ENCODE data around the gene RETREG2.

Gene RETREG2

DNA sequence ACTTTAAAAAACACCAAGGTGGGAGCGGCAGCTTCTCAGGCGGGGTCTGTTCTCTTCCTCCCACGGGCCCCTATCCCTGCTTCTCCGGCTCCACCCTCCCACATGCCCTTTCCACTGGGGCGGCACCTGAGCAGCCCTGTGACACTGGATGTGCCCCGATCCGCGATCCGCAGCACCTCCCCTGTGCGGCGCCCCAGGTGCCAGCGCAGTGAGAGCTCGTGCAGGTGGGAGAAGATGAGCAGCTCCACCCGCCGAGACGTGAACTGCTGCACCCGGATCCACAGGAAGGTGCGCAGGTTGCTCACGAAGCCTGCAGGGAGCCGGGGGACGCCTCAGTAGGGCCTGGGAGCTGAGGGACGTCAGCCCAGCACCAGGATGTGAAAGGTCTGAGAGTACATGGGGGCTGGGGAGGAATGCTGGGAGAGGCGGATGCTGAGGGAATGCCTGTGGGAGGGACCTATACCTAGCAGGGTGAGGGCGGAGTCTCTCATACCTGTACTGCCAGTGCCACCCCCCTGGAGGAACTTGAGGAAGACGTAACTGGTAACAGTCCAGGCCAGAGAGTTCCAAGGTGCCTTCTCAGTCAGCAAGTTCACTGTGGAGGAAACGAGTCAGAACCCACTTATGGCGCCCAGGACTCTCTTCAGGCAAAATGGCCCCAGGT, 37.9 kb downstream of the RETREG2 start:
- H3K9ac ChIP-seq (ENCODE audit: low read length) = no peak overlapping the region
- TF ChIP-seq, protein P1, sequence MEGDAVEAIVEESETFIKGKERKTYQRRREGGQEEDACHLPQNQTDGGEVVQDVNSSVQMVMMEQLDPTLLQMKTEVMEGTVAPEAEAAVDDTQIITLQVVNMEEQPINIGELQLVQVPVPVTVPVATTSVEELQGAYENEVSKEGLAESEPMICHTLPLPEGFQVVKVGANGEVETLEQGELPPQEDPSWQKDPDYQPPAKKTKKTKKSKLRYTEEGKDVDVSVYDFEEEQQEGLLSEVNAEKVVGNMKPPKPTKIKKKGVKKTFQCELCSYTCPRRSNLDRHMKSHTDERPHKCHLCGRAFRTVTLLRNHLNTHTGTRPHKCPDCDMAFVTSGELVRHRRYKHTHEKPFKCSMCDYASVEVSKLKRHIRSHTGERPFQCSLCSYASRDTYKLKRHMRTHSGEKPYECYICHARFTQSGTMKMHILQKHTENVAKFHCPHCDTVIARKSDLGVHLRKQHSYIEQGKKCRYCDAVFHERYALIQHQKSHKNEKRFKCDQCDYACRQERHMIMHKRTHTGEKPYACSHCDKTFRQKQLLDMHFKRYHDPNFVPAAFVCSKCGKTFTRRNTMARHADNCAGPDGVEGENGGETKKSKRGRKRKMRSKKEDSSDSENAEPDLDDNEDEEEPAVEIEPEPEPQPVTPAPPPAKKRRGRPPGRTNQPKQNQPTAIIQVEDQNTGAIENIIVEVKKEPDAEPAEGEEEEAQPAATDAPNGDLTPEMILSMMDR (IDR thresholded peaks at IDR 0.05; ENCODE audit: low read length) = no peak
- TF ChIP-seq EZH2 (optimal IDR thresholded peaks at IDR 0.05; ENCODE audit: low read depth, low read length) = no peak
- no peak for TF ChIP-seq EZH2phosphoT487 (IDR thresholded peaks at IDR 0.05; ENCODE audit: low read length)
- no peak overlapping the region for H3K4me2 ChIP-seq (ENCODE audit: low read depth, low read length)

DNA sequence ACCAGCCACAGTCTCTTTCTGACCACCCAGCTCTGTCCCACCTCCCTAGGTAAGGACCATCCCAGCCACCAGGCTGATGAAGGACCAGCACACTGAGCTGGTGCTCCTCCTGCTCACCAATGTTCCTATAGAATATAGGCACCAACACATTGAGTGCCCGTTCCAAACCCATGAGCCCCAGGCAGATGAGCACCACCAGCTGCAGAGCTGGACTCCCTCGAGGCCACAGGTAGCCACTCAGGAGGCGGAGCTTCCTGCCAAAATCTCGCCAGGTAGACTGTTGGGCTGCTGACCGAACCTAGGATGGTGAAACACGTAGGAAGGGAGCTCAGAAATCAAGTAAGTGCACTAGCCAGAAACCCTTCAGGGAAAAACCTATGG, 38.5 kb downstream of the RETREG2 start:
- Histone ChIP-seq H3K27ac (ENCODE audit: low read length) (no peak overlapping the region), H3K9me3 (replicated peaks; ENCODE audit: insufficient read depth, low read length) (no peaks in the 10 kb centered on the region), H3K4me1 (ENCODE audit: low read length) (peaks cover 13% of the 10 kb centered on the region), H3K4me2 (ENCODE audit: low read depth, low read length) (no peak overlapping the region), H3K79me2 (ENCODE audit: low read length) (peaks cover 6% of the 10 kb centered on the region; the same call in 1 of the 2 replicates), H3K9ac (ENCODE audit: low read length) (no peak overlapping the region), H4K20me1 (ENCODE audit: insufficient read depth, low read length) (no peaks in the 10 kb centered on the region), H3F3A (ENCODE audit: insufficient read depth, low read length) (peaks cover 17% of the 10 kb centered on the region; the same call in 1 of the 2 replicates), H2AFZ (ENCODE audit: low read length) (no peak overlapping the region), H3K36me3 (replicated peaks; ENCODE audit: insufficient read depth, low read length) (no peaks in the 10 kb centered on the region), H3K9me2 (replicated peaks; ENCODE audit: insufficient read depth, low read length) (no peaks in the 10 kb centered on the region), H3K27me3 (replicated peaks; ENCODE audit: insufficient read depth, low read length) (no peaks in the 10 kb centered on the region), H3K4me3 (ENCODE audit: low read length) (no peak overlapping the region)
- TF ChIP-seq EZH2 (optimal IDR thresholded peaks at IDR 0.05; ENCODE audit: low read depth, low read length) (no peak), EZH2phosphoT487 (IDR thresholded peaks at IDR 0.05; ENCODE audit: low read length) (no peak)
- TF ChIP-seq, protein P1 (IDR thresholded peaks at IDR 0.05; ENCODE audit: low read length) = no peak
- DNase-seq = no peak

More for the DNA sequence above, 37.9 kb downstream of the RETREG2 start:
- no peak overlapping the region for H3K27ac ChIP-seq (ENCODE audit: low read length)
- peaks cover 6% of the 10 kb centered on the region; the same call in 1 of the 2 replicates for H3K79me2 ChIP-seq (ENCODE audit: low read length)
- peaks cover 13% of the 10 kb centered on the region for H3K4me1 ChIP-seq (ENCODE audit: low read length)
- no peaks in the 10 kb centered on the region for H3K9me3 ChIP-seq (replicated peaks; ENCODE audit: insufficient read depth, low read length)
- H2AFZ ChIP-seq (ENCODE audit: low read length) = no peak overlapping the region
- H3K36me3 ChIP-seq (replicated peaks; ENCODE audit: insufficient read depth, low read length) = no peaks in the 10 kb centered on the region
- H3K9me2 ChIP-seq (replicated peaks; ENCODE audit: insufficient read depth, low read length) = no peaks in the 10 kb centered on the region
- no peak for DNase-seq
- peaks cover 17% of the 10 kb centered on the region; the same call in 1 of the 2 replicates for H3F3A ChIP-seq (ENCODE audit: insufficient read depth, low read length)
- no peak overlapping the region for H3K4me3 ChIP-seq (ENCODE audit: low read length)
- no peaks in the 10 kb centered on the region for H4K20me1 ChIP-seq (ENCODE audit: insufficient read depth, low read length)
- H3K27me3 ChIP-seq (replicated peaks; ENCODE audit: insufficient read depth, low read length) = no peaks in the 10 kb centered on the region

DNA sequence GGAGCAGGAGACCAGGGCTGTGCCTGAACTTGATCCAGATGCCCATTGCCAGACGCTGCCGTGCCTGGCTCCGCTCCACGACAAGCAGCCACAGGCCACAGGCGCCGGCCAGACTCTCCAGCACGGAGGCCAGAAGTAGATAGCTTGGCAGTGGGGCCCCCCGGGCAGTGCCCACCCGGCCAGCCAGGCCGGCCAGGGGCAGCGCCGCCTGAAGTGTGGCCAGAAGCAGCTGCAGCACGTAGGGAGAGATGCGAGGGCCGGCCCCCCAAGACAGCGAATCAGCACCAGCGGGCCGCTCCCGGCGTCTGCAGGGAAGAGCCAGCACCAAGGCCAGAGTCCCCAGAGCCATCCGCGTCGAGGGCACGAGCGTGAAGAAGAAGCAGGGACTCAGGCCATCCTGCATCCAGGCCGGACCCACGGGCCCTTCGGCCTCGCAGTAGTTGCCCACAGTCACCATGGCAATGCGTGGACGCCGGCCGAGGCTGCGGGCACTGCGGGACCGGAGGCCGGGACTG, 40.2 kb downstream of the RETREG2 start:
- Histone ChIP-seq H3K27ac (ENCODE audit: low read length) (peak overlapping the region; percentile 59; the same call in 1 of the 2 replicates), H3K4me1 (ENCODE audit: low read length) (peaks cover 13% of the 10 kb centered on the region), H3F3A (ENCODE audit: insufficient read depth, low read length) (peaks cover 17% of the 10 kb centered on the region; the same call in 1 of the 2 replicates), H3K9me2 (replicated peaks; ENCODE audit: insufficient read depth, low read length) (no peaks in the 10 kb centered on the region), H3K9me3 (replicated peaks; ENCODE audit: insufficient read depth, low read length) (no peaks in the 10 kb centered on the region), H3K9ac (ENCODE audit: low read length) (peak overlapping the region; percentile 67), H3K27me3 (replicated peaks; ENCODE audit: insufficient read depth, low read length) (no peaks in the 10 kb centered on the region), H3K4me2 (ENCODE audit: low read depth, low read length) (peak overlapping the region; percentile 99), H3K79me2 (ENCODE audit: low read length) (peaks cover 6% of the 10 kb centered on the region; the same call in 1 of the 2 replicates), H3K4me3 (ENCODE audit: low read length) (peak overlapping the region; percentile 76), H2AFZ (ENCODE audit: low read length) (peak overlapping the region; percentile 78), H4K20me1 (ENCODE audit: insufficient read depth, low read length) (no peaks in the 10 kb centered on the region), H3K36me3 (replicated peaks; ENCODE audit: insufficient read depth, low read length) (no peaks in the 10 kb centered on the region)
- peak; percentile 40 for DNase-seq
- TF ChIP-seq EZH2phosphoT487 (IDR thresholded peaks at IDR 0.05; ENCODE audit: low read length) (no peak), EZH2 (optimal IDR thresholded peaks at IDR 0.05; ENCODE audit: low read depth, low read length) (no peak)
- TF ChIP-seq, protein P1 (IDR thresholded peaks at IDR 0.05; ENCODE audit: low read length) = no peak

Measured in MM.1S (cell line).